ENCODE data around the gene CFAP92.
"Not testable (repeated sequence)": the region's sequence is repeated elsewhere in the genome, so short reads cannot be mapped to it uniquely, and the experiment has no call there.

Gene CFAP92

GRCh38 chr3:128942161-128942952 lies 51.5 kb downstream of the CFAP92 start:
- no peak for DNase-seq (ENCODE audit: extremely low read depth in 1 of 2, low read depth in 1 of 2)

GRCh38 chr3:128940252-128940651 lies 53.6 kb downstream of the CFAP92 start:
- no peak for DNase-seq (ENCODE audit: extremely low read depth in 1 of 2, low read depth in 1 of 2)

DNA sequence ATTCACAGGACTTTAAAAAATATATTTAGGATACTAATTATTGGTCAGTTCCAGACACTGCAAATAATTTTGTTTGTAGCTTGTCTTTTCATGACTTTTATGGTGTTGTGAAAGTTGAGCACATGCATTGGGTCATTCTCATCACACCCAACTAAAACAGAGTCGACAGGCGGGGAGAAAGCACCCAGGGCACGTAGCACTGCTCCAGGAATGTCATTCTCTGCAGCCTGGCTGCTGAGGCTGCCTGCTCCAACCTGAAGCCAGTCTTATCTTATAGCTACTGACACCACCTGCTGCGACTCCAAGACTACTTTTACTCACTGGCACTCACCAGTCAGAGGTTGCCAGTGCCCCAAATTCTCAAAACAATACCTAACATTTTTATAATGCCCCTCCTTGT lies 57.5 kb downstream of the CFAP92 start:
- DNase-seq (ENCODE audit: extremely low read depth in 1 of 2, low read depth in 1 of 2): no peak

- no peak for DNase-seq (ENCODE audit: extremely low read depth in 1 of 2, low read depth in 1 of 2)
Measured at GRCh38 chr3:128935922-128936321, 58.0 kb downstream of the CFAP92 start.

- DNase-seq (ENCODE audit: extremely low read depth in 1 of 2, low read depth in 1 of 2): no peak
Measured at GRCh38 chr3:128933922-128934253, 60.0 kb downstream of the CFAP92 start.

- no peak for DNase-seq (ENCODE audit: extremely low read depth in 1 of 2, low read depth in 1 of 2)
Measured at GRCh38 chr3:128933213-128933921, 60.5 kb downstream of the CFAP92 start.

- no peak for DNase-seq (ENCODE audit: extremely low read depth in 1 of 2, low read depth in 1 of 2)
Measured at GRCh38 chr3:128932516-128933212, 61.2 kb downstream of the CFAP92 start.

GRCh38 chr3:128931046-128931445 lies 62.8 kb downstream of the CFAP92 start:
- no peak for DNase-seq (ENCODE audit: extremely low read depth in 1 of 2, low read depth in 1 of 2)

GRCh38 chr3:128929364-128929763 lies 64.5 kb downstream of the CFAP92 start:
- no peak for DNase-seq (ENCODE audit: extremely low read depth in 1 of 2, low read depth in 1 of 2)

DNA sequence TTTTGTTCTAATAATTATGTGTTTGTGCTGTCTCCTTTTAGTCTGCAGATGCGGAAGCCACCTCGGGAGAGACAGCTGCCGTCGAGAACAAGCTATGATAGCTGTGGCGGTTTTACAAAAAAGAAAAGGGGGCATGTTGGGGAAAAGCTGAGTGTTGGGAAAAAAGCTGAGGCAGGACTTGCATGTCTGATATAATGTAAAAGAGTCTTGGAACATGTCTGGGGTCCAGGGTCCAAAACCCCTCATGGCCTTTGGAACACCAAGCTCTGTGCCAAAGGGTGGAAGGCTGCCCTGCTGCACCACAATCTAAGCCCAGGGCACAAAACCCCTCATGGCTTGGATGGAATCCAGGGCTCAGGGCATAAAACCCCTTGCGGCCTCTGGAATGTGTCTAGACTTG lies 69.9 kb downstream of the CFAP92 start:
- DNase-seq (ENCODE audit: extremely low read depth in 1 of 2, low read depth in 1 of 2): not testable (repeated sequence)

- DNase-seq (ENCODE audit: extremely low read depth in 1 of 2, low read depth in 1 of 2): no peak
Measured at GRCh38 chr3:128923576-128923975, 70.3 kb downstream of the CFAP92 start.

- DNase-seq (ENCODE audit: extremely low read depth in 1 of 2, low read depth in 1 of 2): peak; percentile 10 to 52
Measured at GRCh38 chr3:128922804-128923459, 70.9 kb downstream of the CFAP92 start.

DNA sequence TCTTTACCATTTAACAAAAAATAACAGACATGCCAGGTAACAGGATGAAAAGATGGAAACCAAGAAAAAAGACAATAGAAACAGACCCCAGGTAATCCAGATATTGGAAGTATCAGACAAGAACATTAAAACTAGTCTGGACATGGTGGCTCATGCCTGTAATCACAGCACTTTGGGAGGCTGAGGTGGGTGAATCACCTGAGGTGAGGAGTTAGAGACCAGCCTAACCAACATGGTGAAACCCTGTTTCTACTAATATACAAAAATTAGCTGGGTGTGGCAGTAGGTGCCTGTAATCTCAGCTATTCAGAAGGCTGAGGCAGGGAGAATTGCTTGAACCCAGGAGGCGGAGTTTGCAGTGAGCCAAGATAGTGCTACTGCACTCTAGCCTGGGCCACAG lies 73.9 kb downstream of the CFAP92 start:
- DNase-seq (ENCODE audit: extremely low read depth in 1 of 2, low read depth in 1 of 2): no peak

GRCh38 chr3:128917291-128917690 lies 76.6 kb downstream of the CFAP92 start:
- no peak for DNase-seq (ENCODE audit: extremely low read depth in 1 of 2, low read depth in 1 of 2)

DNA sequence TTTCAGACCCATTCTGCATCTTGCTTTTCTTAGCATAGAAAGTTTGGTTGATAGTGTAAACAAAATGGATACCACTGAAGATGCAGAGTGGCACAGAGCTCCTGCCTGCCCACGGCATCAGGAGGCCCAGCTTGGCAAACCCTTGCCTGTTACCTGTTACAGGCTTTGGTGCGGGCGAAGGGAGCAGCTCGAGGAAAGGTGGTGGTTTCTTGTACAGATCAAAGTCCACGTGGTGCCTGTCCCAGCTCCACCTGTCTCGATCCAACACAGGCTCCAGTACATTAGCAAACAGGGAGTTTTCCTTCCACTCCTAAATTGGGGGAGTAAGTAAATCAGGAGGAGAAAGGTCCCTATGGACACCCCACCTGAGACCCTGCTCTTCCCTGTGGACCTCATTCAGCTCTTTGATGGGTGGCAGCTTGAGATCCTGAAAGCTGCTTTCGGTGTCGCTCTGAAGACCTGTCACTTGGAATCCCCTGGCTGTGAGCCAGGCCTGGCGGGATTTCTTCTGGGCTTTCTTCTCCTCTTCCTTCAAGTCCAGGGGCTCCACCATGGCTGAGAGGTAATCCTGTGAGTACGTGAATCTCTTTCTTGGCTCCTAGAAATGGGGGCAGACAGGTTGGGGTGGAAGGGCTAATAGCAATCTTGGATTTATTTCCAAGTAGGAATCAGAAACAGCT lies 78.8 kb downstream of the CFAP92 start:
- DNase-seq (ENCODE audit: extremely low read depth in 1 of 2, low read depth in 1 of 2): no peak

- no peak for DNase-seq (ENCODE audit: extremely low read depth in 1 of 2, low read depth in 1 of 2)
Measured at GRCh38 chr3:128911911-128912310, 82.0 kb downstream of the CFAP92 start.

DNA sequence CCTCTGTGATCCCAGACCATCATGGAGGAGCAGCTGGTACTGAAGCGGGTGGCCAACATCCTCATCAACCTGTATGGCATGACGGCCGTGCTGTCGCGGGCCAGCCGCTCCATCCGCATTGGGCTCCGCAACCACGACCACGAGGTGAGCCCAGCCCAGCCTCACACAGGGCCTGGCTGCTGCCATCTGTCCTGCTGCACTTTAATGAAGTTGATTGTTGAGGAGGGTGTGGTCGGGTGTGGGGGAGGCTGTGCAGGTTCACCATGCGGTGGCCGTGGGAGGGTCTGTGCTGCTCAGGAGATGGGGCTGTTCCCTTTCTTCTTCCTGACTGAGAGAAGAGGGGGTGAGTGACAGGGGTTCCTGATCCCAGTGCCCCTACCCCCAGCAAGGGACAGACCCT lies 83.9 kb downstream of the CFAP92 start:
- no peak for DNase-seq (ENCODE audit: extremely low read depth in 1 of 2, low read depth in 1 of 2)

- DNase-seq (ENCODE audit: extremely low read depth in 1 of 2, low read depth in 1 of 2): no peak
Measured at GRCh38 chr3:128908951-128909350, 84.9 kb downstream of the CFAP92 start.

GRCh38 chr3:128907706-128908445 lies 86.0 kb downstream of the CFAP92 start:
- no peak for DNase-seq (ENCODE audit: extremely low read depth in 1 of 2, low read depth in 1 of 2)
